ENCODE data around the gene TMEM182.

The TMEM182 gene

GRCh38 chr2:102768892-102769291 is 7.1 kb downstream of the TMEM182 start:
- no peak for DNase-seq

GRCh38 chr2:102770506-102770905 is 8.7 kb downstream of the TMEM182 start:
- no peak for DNase-seq

GRCh38 chr2:102771114-102771513 is 9.3 kb downstream of the TMEM182 start:
- DNase-seq: no peak

DNA sequence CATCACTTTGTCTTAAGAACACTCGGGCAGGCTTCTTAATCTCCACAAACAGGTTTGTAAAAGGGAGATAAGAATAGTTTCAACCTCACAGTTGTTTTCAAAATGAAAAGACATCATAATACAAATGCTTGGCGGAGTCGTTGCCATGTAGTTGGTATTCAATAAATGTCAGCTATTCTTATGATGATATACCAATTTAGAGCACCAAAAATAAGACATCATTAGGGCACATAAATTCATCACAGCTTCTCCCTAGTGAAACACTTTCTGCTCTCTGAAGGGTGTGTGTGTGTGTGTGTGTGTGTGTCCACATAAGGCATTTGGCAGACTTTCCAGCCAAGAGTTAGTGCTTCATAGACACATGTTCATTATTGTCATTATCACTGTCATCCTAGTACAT is 10.8 kb downstream of the TMEM182 start:
- DNase-seq: no peak

DNA sequence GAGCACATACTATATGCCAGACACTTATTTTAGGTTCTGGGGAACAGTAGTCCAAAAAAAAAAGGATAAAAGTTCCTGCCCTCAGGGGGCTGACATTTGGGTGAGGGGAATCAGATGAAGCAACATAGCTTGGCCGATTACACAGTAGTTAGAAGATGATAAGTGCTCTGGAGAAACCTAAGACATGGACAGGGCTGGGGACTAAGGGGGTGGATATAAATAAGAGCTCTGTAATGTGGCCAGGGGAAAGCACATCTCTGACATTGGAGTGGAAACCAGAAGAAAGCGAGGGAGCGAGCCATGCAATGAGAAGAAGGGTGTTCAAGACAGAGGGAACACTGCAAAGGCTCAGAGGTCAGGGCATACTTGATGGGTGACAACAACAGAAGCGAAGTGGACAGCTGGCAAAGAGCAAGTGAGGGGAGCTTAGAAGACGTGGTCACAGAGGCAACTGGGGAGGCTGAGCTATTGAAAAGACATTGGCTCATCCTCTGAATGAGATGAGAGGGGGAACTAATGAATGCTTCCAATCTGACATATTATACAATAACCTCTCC is 11.4 kb downstream of the TMEM182 start:
- DNase-seq: no peak

GRCh38 chr2:102778260-102778659 is 16.4 kb downstream of the TMEM182 start:
- DNase-seq: no peak

- no peak for DNase-seq
Measured at GRCh38 chr2:102780467-102780866, 18.6 kb downstream of the TMEM182 start.

GRCh38 chr2:102782187-102782586 is 20.4 kb downstream of the TMEM182 start:
- no peak for DNase-seq

DNA sequence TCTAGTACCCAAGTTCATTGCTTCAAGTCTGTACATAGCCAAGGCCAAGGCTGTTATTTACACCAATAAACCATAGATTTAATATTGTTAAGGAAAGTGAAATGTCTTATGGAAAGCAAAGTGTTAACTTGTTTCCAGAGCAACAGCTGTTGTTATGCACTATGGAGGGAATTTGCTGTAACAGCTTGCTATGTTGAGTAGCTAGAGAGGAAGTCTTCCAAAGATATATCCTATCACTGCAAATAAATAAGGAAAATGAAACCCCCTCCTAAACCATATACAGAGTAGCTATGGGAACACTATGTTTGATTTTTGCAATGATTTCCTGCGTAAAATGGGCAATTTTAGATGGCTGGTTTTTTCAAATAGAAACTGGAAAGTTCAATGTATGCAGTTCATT is 21.1 kb downstream of the TMEM182 start:
- no peak for DNase-seq

DNA sequence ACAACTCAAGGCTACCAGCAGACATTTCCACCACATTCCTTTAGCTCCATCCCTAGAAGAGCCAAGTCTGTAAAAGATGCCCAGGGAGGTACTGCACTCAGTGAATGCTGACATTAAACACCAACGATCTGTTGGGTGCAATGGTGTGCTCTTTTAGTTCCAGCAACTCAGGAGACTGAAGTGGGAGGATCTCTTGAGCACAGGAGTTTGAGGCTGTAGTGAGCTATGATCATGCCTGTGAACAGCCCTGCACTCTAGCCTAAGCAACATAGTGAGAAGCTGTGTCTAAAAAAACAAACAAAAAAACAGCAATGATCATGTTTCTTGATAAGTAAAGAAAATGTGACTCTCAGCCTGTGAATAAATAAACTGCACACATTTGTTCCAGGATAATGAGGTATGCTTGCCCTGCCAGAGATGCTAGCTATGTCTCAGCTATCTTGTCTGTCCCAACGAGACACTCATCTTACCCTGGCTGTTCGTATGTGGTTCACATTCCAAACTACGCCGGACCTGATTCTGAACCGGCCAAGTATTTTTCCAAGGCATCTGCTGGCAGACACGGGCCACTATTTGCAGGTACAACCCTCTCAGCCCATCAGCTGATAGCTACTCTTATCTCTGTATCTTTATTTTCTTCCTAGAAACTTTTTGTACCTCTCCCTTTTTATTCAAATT is 21.8 kb downstream of the TMEM182 start:
- DNase-seq: no peak

GRCh38 chr2:102784940-102785339 is 23.1 kb downstream of the TMEM182 start:
- no peak for DNase-seq

- no peak for DNase-seq
Measured at GRCh38 chr2:102788216-102788884, 26.5 kb downstream of the TMEM182 start.

DNA sequence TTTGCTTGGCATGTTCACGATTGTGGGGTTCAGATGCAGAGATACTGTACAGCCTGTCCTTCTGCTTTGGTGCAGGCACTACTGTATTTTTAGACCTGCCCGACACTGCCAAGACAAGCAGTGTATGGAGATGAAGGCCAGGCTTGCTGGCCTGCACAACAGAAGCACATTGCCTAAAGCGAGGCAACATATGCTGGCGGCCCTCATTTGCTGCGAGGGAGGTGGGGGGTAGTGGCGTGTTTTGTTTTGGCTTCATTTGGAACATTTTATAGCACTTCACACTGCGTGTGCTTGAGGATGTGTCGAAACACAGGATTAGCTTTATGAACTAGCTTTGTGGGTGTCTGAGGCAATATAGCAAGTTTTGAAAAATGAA is 27.0 kb downstream of the TMEM182 start:
- no peak for DNase-seq

- DNase-seq: peak; percentile 45
Measured at GRCh38 chr2:102789349-102790090, 27.7 kb downstream of the TMEM182 start.

GRCh38 chr2:102790091-102790455 is 28.2 kb downstream of the TMEM182 start:
- no peak for DNase-seq

DNA sequence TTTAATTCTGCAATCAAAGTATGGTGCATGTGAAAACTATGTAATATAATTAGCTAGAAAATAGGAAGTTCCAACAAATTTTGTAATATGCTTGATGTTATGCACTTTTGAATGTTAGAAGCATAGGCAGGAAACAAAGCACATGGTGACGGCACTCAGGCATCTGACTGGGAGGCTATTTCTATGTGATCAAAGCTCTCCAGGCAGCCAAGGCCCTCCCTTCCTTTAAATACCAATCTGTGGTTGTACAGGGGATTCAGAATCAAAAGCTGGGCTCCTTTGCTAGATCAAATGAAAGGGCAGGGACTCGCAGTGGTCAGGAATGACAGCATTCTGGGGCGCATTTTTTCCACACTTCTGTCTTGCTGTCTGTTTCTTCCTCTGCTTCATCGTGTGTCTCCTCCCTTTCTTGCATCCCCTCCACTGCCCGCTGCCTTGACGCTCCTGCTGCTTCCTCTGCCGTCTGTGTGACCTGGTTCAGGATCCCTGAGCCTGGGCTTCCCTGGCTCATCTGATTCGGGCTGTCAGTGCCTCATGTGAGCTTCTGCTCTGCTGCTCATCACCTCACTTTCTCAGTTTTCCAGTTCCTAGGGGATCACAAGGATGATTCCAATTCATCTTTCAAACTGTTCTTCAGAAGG is 30.9 kb downstream of the TMEM182 start:
- DNase-seq: no peak

DNA sequence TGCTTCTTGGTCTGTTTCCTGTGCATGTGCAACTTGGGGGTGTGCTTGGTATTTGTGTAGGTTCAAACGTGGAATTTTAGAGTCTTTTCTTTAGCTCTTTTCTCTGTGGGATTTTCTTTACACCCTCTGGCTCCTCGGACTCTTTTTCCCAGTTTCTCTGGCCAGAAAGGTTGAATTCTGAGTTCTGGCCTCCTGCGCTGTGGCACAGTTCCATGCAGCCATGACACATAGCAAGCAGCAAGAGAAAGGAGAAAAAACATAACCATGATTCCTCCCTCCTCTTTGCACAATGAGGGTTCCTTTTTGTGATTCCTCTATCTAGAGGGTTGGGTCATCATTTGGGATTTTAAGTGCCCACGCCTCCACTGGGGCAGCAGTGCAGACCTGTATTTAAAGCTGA is 33.8 kb downstream of the TMEM182 start:
- no peak for DNase-seq

DNA sequence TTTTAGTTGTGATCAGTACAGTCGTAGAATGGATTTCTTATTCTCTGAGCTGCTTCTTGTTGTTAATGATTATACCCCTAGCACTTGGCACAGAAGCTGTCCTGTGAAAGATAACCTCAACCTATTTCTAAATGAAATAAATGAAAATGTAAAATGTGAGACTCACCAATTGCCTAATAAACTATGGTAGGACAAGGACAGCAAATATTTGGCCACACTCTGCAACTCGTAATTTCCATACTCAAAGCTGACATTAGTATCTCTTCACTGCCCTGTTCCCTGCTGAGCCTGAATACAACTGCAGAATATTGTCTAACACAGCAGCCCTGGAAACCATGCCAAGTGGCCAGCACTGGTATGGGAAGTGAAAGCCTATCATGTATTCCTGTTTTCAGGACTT is 34.5 kb downstream of the TMEM182 start:
- no peak for DNase-seq

DNA sequence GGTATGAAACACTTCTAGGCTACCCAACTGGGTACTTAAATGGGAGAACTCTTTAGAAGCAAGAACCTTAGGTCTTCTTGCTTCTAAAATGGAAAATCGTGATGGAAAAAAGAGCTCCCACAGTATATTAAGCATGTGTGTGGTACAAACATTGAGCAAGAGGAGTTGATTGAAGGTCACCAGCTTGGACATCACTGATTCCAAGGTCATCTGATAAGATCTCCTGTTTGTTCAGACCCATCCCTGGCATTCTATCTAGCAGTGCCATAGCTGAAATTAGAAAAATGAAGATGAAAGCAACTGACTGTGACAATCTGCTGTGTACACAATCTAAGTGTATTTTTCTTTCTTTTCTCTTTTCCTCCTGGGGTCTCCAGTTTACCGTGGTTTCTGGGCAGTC is 35.7 kb downstream of the TMEM182 start:
- DNase-seq: no peak

DNA sequence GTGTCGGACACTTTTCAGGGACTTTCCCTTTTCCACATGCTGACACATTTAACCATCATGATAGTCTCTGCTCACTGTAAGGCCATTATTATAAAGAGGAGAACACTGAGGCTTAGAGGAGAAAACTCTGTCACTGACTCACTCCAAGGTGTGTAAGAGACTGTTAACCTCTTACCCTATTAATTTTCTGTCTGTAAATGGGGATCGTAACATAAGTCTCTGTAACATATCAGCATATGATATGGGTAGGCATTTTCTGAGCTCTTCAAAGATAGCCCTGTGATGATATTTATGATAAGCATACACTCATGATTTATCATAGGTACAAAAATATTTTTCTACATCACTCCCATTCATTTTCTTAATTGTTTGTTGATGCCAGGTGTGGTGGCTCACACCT is 36.4 kb downstream of the TMEM182 start:
- DNase-seq: no peak

- DNase-seq: no peak
Measured at GRCh38 chr2:102801098-102801718, 39.4 kb downstream of the TMEM182 start.

DNA sequence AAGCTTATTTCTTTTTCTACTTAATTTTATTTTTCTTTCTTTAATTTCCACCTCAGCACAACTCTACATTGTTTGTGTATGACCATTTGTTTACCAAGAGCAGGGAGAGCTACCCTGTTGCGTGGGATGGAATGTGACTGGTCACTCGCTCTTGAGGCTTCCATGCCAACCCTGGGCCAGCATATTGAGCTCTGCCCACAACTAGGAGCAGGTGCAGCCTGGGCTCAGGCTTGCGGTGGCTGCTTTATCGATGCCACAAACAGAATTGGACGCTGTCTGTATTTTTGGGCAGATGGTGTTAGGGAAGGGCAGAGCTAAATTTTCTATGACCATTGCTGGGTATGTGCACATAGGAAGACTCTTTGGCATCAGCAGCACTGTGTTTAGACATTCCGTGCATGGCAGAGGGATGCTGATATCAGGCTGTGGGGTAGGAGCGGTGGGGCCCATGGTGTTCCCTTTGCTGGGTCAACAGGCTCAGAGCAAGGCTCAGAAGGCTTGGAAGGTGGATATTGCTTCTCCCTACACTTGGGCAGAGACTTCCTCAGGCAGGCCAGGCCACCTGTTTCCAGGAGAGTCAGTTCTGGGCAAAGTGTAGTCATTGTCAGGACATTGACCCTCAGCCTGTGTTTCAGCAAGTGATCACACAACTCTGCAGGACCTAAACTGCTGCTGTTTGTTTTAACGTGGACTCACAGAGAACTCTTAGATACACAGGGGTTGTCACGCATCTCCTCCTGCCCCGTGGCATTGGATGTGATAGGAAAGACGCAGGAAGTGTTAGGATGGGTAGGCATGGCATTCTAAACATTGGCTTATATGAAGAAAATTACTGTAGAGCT is 40.2 kb downstream of the TMEM182 start:
- DNase-seq: no peak
